Activated naive CD4-positive, alpha-beta T cell treated with anti-CD3 and anti-CD28 coated beads, Interleukin-2, amount 50 U/mL, for 72 hours (primary cell): ENCODE data around the gene NLRC5. TPM values are rescaled to one million over a fixed set of nuclear protein-coding genes. Genes with fewer than 3 reads are reported as not detected.
"Not testable (repeated sequence)": the region's sequence is repeated elsewhere in the genome, so short reads cannot be mapped to it uniquely, and the experiment has no call there.

Source experiments
- ATAC-seq, 2 donors: fragments of 150-1000 bp; cut with Tn5 transposase; 2 replicates each; pipeline ENCODE4 v1.10.0; 2021; ENCODE audit warnings: mild to moderate bottlenecking in 2 of 2, moderate library complexity in 2 of 2
- DNase-seq, 2 donors: peaks; one replicate each; pipeline ENCODE4 v3.0.0; 2021 to 2022; ENCODE audit warnings: low spot score in 2 of 2
- H3K27ac Mint-ChIP-seq, 2 donors: one replicate each; pipeline ENCODE4 v1.8.0; 2022; ENCODE audit warnings: mild to moderate bottlenecking in 2 of 2, mixed read lengths in 2 of 2
- H3K36me3 Mint-ChIP-seq, 2 donors: one replicate each; pipeline ENCODE4 v1.8.0; 2022; ENCODE audit warnings: mixed read lengths in 2 of 2
- H3K9me3 Mint-ChIP-seq, 2 donors: one replicate each; pipeline ENCODE4 v1.8.0; 2022; ENCODE audit warnings: mixed read lengths in 2 of 2
- total RNA-seq, 2 donors: library from RNA; stranded (reverse); gene quantifications; one replicate each; pipeline ENCODE4 v1.2.3, GENCODE V29; 2022

Gene NLRC5
- total RNA-seq, 2 donors from 2014 or later, result 231 to 254 TPM

GRCh38 chr16:57003439-57004386 is 14.4 kb downstream of the NLRC5 start:
- peak in 1 of 2 donors; percentile 50 for DNase-seq
- Mint-ChIP-seq H3K36me3 (peaks cover 11 to 48% of the 10 kb centered on the region in 2 donors), H3K9me3 (peaks cover 0 to 6% of the 10 kb centered on the region in 2 donors), H3K27ac (peak overlapping the region; percentile 59 to 64)
- no peak for ATAC-seq

- DNase-seq (peak in 1 of 2 donors; percentile 35), ATAC-seq (no peak)
- H3K36me3 Mint-ChIP-seq, result peaks cover 9 to 55% of the 10 kb centered on the region in 2 donors
These were observed 15.3 kb downstream of the NLRC5 start for GRCh38 chr16:57004387-57005250.

GRCh38 chr16:57005597-57005996 is 16.2 kb downstream of the NLRC5 start:
- not testable (repeated sequence) for H3K27ac Mint-ChIP-seq, ATAC-seq, H3K9me3 Mint-ChIP-seq
- peaks cover 9 to 63% of the 10 kb centered on the region in 2 donors for H3K36me3 Mint-ChIP-seq
- peak in 1 of 2 donors; percentile 26 for DNase-seq

More at GRCh38 chr16:57004387-57005250, 15.3 kb downstream of the NLRC5 start:
- Mint-ChIP-seq H3K9me3 (peaks cover 0 to 6% of the 10 kb centered on the region in 2 donors), H3K27ac (peak overlapping the region; percentile 58 to 64)

GRCh38 chr16:57007050-57007449 is 17.7 kb downstream of the NLRC5 start:
- Mint-ChIP-seq H3K27ac (no peak overlapping the region), H3K9me3 (peaks cover 0 to 2% of the 10 kb centered on the region in 2 donors), H3K36me3 (peaks cover 9 to 56% of the 10 kb centered on the region in 2 donors)
- ATAC-seq (no peak), DNase-seq (peak in 1 of 2 donors; percentile 26)

- ATAC-seq, result peak in 1 of 2 donors; percentile 21
- no peak for DNase-seq
- H3K9me3 Mint-ChIP-seq, result no peaks in the 10 kb centered on the region
- peaks cover 9 to 58% of the 10 kb centered on the region in 2 donors for H3K36me3 Mint-ChIP-seq
- H3K27ac Mint-ChIP-seq, result no peak overlapping the region
These were observed 18.2 kb downstream of the NLRC5 start for GRCh38 chr16:57007530-57007929.

GRCh38 chr16:57008440-57008839 is 19.1 kb downstream of the NLRC5 start:
- no peak for ATAC-seq
- DNase-seq, result no peak
- Mint-ChIP-seq H3K36me3 (peaks cover 4 to 58% of the 10 kb centered on the region in 2 donors), H3K27ac (peak overlapping the region; percentile 66 to 92), H3K9me3 (no peaks in the 10 kb centered on the region)

GRCh38 chr16:57009643-57010170 is 20.4 kb downstream of the NLRC5 start:
- peak in 1 of 2 donors; percentile 21 for DNase-seq
- Mint-ChIP-seq H3K36me3 (peaks cover 0 to 46% of the 10 kb centered on the region in 2 donors), H3K9me3 (no peaks in the 10 kb centered on the region), H3K27ac (peak overlapping the region; percentile 66 to 92)
- no peak for ATAC-seq

GRCh38 chr16:57012353-57012752 is 23.0 kb downstream of the NLRC5 start:
- ATAC-seq, result no peak

GRCh38 chr16:57013229-57013628 is 23.9 kb downstream of the NLRC5 start:
- DNase-seq (no peak), ATAC-seq (peak; percentile 13 to 17)
- Mint-ChIP-seq H3K36me3 (peaks cover 22 to 53% of the 10 kb centered on the region in 2 donors), H3K9me3 (no peaks in the 10 kb centered on the region), H3K27ac (peak overlapping the region; percentile 56 to 94)

More at GRCh38 chr16:57012353-57012752, 23.0 kb downstream of the NLRC5 start:
- DNase-seq, result peak in 1 of 2 donors; percentile 25
- Mint-ChIP-seq H3K9me3 (no peaks in the 10 kb centered on the region), H3K36me3 (peaks cover 13 to 44% of the 10 kb centered on the region in 2 donors), H3K27ac (peak overlapping the region; percentile 30 to 89)

GRCh38 chr16:57013902-57014301 is 24.5 kb downstream of the NLRC5 start:
- no peak for DNase-seq
- peak overlapping the region; percentile 56 to 94 for H3K27ac Mint-ChIP-seq
- no peak for ATAC-seq
- no peaks in the 10 kb centered on the region for H3K9me3 Mint-ChIP-seq
- H3K36me3 Mint-ChIP-seq, result peaks cover 26 to 53% of the 10 kb centered on the region in 2 donors

- Mint-ChIP-seq H3K9me3 (no peaks in the 10 kb centered on the region), H3K36me3 (peaks cover 38 to 62% of the 10 kb centered on the region in 2 donors), H3K27ac (peak overlapping the region; percentile 72 to 97)
- no peak for DNase-seq
- ATAC-seq, result no peak
These were observed 26.9 kb downstream of the NLRC5 start for GRCh38 chr16:57016301-57016700.

GRCh38 chr16:57016831-57017230 is 27.5 kb downstream of the NLRC5 start:
- DNase-seq (peak in 1 of 2 donors; percentile 37), ATAC-seq (no peak)
- Mint-ChIP-seq H3K9me3 (no peaks in the 10 kb centered on the region), H3K36me3 (peaks cover 40 to 65% of the 10 kb centered on the region in 2 donors), H3K27ac (peak overlapping the region; percentile 72 to 97)

- ATAC-seq (peak in 1 of 2 donors; percentile 60), DNase-seq (peak in 1 of 2 donors; percentile 47)
- Mint-ChIP-seq H3K36me3 (peaks cover 40 to 65% of the 10 kb centered on the region in 2 donors), H3K9me3 (no peaks in the 10 kb centered on the region), H3K27ac (peak overlapping the region; percentile 72 to 97)
These were observed 27.9 kb downstream of the NLRC5 start for GRCh38 chr16:57017251-57017650.

GRCh38 chr16:57019746-57020145 is 30.4 kb downstream of the NLRC5 start:
- ATAC-seq (no peak), DNase-seq (peak in 1 of 2 donors; percentile 6)
- Mint-ChIP-seq H3K27ac (peak overlapping the region; percentile 5 to 21), H3K9me3 (no peaks in the 10 kb centered on the region), H3K36me3 (peaks cover 45 to 87% of the 10 kb centered on the region in 2 donors)

GRCh38 chr16:57020651-57021050 is 31.3 kb downstream of the NLRC5 start:
- ATAC-seq (no peak), DNase-seq (no peak)
- Mint-ChIP-seq H3K27ac (peak overlapping the region; percentile 21 to 39), H3K9me3 (no peaks in the 10 kb centered on the region), H3K36me3 (peaks cover 45 to 95% of the 10 kb centered on the region in 2 donors)

- Mint-ChIP-seq H3K36me3 (peaks cover 38 to 98% of the 10 kb centered on the region in 2 donors), H3K9me3 (no peaks in the 10 kb centered on the region), H3K27ac (peak overlapping the region in 1 of 2 donors; percentile 39)
- no peak for ATAC-seq
- no peak for DNase-seq
These were observed 32.4 kb downstream of the NLRC5 start for GRCh38 chr16:57021757-57022156.
